PC-9 (cell line): ENCODE measurements around the gene ANKUB1.

Experiments used
- CTCF ChIP-seq: fragments of 200-600 bp; sonication (generic); conservative IDR thresholded peaks from 2 replicates; pipeline ENCODE4 v1.6.1; 2017; ENCODE audit warnings: mixed run types, antibody characterized with exemption, mild to moderate bottlenecking, moderate library complexity
- EZH2 ChIP-seq: fragments of 200-600 bp; sonication (generic); IDR thresholded peaks from 2 replicates; pipeline ENCODE4 v1.8.0; 2017; ENCODE audit warnings: antibody characterized with exemption, low read depth

GRCh38 chr3:149717391-149718056 is 74.8 kb downstream of the ANKUB1 start:
- TF ChIP-seq CTCF: peak; percentile 81
- no peak for TF ChIP-seq EZH2
